Epithelial cell of prostate (primary cell): ENCODE measurements around the gene KCNJ8.
"Not testable (repeated sequence)": the region's sequence is repeated elsewhere in the genome, so short reads cannot be mapped to it uniquely, and the experiment has no call there.

Source experiments
- DNase-seq: peaks from one replicate; pipeline ENCODE4 v3.0.0-alpha.2; 2011; ENCODE audit warnings: low read depth, low spot score
- H3K27ac ChIP-seq: fragments of 450-650 bp; 2 replicates; pipeline ENCODE4 v1.5.1; 2017; ENCODE audit warnings: mild to moderate bottlenecking

KCNJ8 gene

DNA sequence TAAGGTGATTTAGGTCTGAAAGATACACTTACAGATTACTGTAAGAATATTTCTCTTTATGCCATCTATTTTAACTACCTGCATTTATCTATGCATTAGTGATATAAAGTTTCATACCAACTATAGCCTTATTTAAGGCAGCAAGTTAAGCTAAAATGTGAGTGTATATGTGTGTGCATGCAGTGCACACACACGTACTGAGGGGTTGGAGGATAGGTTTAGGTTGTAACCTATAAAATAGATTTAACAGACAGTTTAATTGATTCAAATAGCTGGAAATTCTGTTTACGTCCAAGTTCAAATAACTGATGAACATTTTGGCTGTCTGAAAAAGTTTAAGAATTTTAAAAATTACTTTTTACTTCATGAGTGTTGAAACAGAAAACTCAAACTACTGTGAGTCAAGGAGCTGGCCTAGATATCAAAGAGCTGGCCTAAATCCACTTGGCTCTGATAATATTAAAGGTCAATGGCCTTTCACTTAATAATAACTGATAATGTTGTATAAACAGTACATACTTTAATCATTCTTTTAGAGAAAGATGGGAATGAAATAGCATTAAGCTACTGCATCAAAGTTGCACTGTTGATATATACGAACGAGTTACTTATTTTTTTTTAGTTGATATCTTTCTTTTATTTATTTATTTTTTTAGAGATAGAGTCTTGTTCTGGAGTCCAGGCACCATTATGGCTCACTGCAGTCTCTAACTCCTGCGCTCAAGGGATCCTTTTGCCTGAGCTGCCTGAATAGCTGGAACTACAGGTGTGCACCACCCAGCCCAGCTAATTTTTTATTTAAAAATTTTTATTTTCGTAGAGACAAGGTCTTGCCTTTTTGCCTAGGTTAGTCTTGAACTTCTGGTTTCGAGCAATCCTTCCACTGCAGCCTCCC lies 13.8 kb upstream of the KCNJ8 start:
- no peak overlapping the region for H3K27ac ChIP-seq
- no peak for DNase-seq

DNA sequence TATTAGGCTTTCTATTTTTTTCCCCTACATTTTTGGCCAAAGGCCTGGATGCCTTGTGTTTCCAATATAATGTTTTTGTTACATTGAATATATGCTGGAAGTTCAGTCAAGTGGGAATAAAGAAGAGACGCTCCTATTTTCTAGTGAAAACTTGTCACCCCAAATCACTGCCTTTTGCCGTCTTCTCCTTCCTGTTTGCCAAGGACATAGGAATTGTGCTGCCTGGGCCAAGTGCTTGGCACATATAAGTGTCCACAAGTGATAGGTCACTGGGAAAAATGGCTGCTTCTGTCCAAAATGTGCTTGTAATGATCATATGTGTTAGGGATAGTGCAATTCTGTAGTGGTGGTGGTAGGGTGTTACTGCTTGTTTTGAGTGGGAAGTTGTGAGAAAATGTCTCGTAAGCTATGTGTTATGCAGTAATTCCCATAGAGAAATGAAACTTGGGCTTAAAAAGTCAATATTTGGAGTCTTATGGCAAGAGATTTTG lies 11.6 kb upstream of the KCNJ8 start:
- DNase-seq = no peak
- H3K27ac ChIP-seq = no peak overlapping the region

DNA sequence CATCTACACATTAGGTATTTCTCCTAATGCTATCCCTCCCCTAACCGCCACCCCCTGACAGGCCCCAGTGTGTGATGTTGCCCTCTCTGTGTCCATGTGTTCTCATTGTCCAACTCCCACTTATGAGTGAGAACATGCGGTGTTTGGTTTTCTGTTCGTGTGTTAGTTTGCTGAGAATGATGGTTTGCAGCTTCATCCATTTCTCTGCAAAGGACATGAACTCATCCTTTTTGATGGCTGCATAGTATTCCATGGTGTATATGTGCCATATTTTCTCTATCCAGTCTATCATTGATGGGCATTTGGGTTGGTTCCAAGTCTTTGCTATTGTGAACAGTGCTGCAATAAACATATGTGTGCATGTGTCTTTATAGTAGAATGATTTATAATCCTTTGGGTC lies 8.2 kb upstream of the KCNJ8 start:
- H3K27ac ChIP-seq, DNase-seq: not testable (repeated sequence)

DNA sequence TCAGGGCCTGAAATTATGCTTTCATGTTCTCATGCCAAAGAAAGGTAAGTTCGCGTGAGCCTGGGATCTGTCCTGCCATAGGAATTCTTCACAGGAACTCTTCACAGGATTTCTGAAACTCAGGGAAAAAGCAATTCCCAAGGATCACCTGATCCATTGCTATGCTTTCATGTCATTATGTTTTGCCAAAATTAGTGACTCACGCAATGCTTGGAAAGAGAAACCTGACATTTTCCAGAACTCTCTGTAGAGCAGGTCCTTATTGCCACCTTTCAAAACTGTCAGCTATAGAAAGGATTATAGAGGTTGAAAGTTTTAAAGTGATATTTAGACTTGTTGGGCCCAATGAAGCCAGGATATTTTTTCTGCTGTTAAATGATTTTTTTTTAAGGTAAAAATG lies 6.3 kb upstream of the KCNJ8 start:
- H3K27ac ChIP-seq = no peak overlapping the region
- no peak for DNase-seq

DNA sequence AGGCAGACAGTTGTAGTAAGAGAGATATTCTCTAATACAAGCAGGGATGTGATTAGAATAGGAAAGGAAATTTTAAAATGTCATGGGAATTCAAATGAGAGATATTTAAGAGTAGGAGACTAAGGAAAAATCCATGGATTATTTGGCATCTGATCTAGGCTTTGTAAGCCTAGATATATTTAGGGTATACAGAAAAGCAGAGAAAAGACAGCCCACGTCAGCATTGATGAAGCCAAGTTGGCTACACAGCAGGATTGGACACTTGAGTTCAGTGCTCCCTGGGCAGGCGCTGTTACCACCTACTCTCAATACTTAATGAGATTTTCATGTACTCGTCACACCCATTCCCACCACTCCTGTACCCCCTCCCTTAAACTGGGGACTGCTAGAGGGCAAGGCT lies 1.7 kb upstream of the KCNJ8 start:
- DNase-seq = no peak

DNA sequence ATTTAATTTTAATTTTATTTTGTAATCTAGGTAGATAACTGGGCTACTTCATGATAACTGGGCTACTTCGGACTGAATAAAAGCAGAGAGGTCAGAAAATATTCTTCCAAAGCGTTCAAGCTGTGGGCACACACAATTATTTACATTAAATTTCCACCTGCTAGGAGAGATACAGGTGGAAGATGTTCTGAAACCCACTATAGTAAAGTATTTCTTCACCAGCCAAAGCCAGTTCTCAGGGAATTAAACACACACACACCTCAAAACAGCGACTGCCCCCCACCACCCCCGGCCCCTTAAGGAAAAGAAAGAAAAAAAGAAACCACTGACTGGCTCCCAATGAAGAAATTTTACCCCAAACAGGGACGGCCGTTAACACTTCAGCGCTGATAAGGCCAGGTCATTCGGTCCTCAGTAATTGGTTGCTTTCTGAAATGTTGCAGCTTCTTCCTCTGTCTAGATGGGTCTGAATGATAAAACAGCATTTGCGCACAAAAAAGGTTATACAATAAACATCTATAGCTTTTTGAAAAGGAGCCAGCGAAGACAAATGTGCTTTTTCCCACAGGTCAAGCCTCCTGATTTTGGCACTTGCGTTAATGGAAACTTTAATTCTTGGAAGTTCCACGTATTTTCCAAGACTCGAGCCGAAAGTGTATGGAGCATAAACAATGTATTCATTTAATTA lies 771 bp upstream of the KCNJ8 start:
- H3K27ac ChIP-seq = no peak overlapping the region
- DNase-seq = no peak

More for the DNA sequence above, 1.7 kb upstream of the KCNJ8 start:
- no peak overlapping the region for H3K27ac ChIP-seq

DNA sequence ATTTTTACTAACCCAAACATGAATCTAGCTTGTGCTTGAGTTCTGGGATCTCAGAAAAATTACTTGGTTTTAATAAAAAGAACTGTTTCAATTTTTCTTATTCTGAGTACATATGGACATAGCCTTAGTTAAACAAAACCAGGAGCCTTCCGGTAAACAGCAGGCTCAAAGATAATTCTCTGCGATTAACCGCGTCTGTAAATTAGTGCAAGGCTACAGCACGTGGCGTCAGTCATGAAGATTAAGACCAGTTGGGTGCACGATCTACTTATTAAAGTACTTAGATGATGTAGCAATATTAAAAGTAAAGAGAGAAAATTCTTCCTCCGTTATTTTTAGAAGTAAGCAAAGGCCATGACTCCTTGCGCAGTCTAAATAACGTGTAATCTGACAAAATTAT lies 700 bp downstream of the KCNJ8 start:
- no peak overlapping the region for H3K27ac ChIP-seq
- no peak for DNase-seq

DNA sequence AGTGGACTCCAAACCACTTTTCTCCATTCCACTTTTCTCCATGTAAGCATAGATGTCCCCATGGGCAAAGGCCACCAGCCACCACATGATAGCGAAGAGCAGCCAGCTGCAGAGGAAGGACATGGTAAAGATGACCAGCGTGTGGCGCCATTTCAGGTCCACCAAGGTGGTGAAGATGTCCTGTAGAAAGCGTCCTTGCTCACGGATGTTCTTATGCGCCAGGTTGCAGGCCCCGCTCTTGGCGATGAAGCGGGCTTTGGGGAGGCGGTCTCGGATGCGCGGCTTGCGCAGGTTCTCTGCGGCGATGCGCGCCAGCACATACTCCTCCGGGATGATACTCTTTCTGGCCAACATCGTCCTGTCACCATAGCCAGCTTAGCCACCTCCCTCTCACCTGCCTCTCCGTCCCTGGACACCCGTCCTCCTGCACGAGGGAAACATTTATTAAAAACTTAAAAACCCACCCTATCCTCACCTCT lies 1.2 kb downstream of the KCNJ8 start:
- no peak overlapping the region for H3K27ac ChIP-seq
- no peak for DNase-seq

DNA sequence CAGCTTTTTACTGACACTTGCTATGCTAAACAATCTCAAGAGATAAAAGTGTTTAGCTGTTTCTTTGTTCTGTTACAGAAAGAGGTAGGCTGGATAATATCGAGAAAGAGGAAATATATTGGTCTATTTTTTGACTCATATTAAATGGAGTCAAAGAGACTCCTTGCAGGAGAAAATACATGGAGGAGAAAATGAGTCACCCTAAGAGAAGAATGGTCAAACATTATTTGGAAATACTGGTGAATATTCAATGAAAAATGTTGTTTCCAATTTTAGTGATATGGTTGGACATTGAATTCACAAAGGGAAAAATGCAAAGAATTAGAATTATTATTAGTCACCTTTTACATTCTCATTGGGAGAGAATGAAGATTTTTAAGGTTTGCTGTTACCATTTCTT lies 3.2 kb downstream of the KCNJ8 start:
- DNase-seq = no peak
- no peak overlapping the region for H3K27ac ChIP-seq

DNA sequence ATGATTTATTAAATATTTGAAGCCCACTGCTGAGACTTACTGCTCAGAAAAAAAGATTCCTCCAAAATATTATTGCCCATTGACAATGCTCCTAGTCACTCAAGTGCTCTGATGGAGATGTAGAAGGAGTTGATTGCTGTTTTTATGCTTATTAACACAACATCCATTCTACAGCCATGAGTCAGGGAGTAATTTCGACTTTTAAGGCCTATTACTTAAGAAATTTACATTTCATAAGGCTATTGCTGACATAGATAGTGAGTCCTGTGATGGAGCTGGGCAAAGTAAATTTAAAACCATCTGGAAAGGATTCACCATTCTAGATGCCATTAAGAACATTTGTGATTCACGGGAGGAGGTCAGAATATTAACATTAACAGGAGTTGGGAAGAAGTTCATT lies 5.2 kb downstream of the KCNJ8 start:
- H3K27ac ChIP-seq = no peak overlapping the region
- no peak for DNase-seq

DNA sequence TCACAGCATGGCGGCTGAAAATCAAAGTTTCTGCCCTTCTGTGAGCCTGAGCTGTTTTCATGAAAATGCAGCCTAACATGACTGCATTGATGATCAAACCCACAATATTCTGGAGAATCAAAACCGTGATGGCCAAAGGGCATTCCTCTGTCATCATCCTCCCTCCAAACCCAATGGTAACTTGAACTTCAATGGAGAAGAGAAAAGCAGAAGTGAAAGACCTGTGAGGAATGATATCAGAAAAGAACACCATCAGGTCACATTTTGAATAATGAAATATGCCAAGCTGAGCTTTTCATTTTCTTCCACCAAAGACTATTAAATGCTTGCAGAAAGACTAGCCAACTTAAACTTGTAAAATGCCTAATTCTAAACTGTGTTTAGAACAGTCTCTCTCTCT lies 8.1 kb downstream of the KCNJ8 start:
- no peak for DNase-seq
- H3K27ac ChIP-seq = no peak overlapping the region

DNA sequence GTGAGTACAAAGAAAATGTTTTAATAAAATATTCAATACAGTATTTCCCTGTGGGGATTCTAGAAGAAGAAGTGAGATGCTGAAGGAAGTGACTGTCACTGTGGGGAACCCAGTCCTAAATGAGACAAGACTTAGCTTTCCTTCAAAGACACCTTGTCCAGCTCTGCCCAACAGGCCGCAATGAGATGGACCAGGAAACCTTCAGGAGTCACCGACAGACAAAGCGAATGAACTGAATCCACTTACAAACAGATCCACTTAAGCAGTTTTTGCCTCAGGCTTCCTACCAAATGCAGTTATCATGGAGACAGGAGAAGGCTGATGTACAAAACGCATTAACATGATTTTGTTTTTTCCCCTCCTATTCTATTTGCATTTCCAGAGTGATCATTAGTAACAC lies 9.6 kb downstream of the KCNJ8 start:
- DNase-seq = no peak
- no peak overlapping the region for H3K27ac ChIP-seq

DNA sequence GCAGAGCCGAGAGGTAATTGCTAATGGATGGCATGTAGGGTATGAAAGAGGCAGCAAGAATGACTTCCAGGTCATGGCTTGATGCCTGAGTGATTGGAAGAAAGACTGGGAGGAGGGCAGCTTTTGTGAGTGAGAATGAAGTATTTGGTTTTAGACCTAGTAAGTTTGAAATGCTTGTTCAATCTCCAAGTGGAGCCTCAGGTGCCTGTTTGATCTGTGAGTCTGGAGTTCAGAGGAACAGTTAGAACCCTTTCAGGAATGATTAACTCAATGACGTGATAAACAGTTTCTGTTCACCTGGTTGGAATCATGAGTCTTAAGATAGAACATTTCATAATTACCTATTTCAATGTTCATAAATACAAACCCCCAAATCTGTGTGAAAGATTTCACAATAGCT lies 10.4 kb downstream of the KCNJ8 start:
- no peak overlapping the region for H3K27ac ChIP-seq
- DNase-seq = no peak

DNA sequence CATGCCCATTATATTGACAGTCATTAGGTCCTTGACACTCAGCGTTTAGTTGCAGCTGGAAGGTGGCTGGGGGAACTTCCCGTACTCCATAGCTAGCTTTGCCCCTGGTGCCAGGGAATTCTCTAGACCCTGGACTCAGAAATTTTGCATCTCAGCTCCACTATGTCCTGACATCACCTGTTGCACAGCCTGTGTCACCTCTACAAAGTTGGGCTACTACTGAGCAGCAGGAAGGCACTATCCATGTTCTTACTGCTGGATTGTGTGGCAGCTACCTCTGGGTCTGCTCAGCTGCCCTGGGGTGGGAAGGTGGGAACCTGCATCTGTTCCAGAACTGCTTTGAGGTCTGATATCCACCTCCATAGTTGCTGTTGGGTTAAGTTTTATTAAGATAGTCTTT lies 11.0 kb downstream of the KCNJ8 start:
- no peak overlapping the region for H3K27ac ChIP-seq
- DNase-seq = no peak

DNA sequence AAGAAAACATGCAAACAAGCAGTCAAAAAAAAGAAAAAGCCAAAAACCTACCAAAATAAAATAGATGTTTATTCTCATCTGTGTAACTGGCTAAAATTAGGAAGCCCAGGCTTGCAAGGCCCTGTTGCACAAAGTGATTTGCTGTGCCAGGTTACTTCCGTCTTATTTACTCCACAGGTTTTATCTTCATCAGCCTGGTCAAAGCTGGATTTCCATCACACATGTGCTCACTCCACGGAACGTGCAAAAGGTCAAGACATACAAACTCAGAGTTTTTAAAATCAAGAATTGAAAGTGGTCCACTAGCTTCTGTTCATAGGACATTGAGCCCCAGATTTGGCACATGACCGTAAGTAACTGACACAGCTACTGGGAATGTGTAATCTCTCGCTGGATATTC lies 14.8 kb downstream of the KCNJ8 start:
- no peak overlapping the region for H3K27ac ChIP-seq
- no peak for DNase-seq

DNA sequence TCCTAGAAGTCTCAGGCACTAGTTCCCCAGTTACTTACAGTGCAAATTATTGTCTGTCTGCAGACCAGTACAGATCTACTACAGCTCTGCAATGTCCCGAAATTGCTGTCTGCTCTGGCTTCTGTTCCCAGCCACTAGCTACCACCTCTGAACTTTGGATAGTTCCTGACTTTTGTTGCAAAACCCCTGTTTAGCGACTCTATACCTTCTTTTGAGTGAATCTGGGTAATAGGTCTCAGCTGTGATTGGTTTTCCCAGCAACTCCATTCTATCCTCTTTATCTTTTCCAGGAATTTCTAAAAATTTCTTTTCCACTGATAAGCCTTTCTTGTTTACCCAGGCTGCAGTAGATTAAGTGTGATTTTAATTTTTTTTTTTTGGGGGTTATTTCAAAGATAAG lies 16.8 kb downstream of the KCNJ8 start:
- no peak for DNase-seq
- H3K27ac ChIP-seq = no peak overlapping the region

DNA sequence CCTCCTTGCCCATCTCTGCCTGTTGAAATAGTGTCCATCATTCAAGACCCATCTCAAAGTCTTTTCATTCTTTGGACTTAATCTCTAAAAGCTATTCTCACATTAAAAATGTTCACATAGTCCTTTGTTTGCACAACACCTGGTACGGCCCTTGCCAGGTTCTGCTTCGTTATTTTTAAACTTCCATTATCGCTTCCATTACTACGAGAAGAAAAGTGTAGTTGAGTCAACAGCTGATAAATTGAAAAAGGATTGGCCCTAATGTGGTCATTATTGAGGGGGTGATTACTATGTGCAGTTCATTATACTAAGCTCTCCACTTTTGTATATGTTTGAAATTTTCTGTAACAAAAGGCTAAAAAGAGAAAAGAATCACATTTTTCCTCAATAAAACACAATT lies 17.8 kb downstream of the KCNJ8 start:
- H3K27ac ChIP-seq = no peak overlapping the region
- DNase-seq = no peak

DNA sequence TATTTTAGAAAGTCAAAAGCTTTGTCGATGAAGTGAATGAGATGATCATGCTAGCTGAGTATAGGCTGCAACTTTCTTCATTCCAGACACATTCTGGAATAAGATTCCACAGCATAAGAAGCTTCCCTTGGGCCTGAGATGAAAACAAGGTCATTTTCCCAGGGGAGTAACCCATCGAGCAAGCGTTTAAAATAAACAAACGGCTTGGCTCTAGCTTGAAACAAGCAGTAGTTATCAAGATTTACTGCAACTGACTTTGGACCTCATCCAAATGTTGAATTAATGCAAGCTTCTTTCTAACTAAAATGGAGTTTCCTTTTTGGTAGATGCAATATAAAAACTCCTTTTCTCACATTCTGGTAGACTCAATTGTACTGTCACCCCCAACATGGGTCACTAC lies 23.0 kb downstream of the KCNJ8 start:
- no peak overlapping the region for H3K27ac ChIP-seq
- DNase-seq = no peak

DNA sequence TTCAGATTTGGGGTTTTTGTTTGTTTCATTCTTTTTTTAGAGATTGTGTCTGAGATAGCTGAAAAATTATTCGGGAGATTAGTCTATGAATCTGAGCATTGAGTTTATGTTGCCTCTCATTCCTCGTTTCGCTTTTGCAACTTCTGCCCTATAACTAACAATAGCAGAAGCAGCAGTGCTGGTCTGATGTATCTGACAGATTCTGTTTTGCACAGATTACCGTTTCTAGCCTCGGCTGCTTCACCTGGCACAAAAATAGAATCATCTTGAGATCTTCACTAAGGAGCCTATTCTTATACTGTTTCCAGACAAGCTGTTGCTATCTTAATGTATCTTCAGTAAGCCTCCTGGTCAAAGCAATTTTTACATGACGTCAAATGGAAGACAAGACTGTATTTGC lies 29.2 kb downstream of the KCNJ8 start:
- no peak overlapping the region for H3K27ac ChIP-seq
- no peak for DNase-seq

DNA sequence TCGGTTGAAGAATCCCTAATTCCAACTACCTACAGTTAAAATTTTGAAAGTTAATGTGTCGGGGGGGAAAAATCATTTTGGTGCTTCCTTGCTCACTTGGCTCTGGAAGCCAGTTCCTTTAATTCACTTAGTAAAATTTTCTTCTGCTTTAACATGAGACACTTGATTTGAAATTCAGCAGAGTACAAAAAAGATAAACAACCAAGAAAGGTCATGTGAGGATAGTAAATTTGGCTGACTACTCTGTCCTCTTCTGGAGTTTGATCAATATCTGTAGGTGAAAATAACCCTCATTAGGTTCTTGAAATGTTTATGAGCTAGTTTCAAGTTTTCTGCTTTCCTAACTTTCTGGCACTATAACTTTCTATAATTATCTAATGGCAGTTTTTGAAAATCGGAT lies 43.4 kb downstream of the KCNJ8 start:
- DNase-seq = no peak

DNA sequence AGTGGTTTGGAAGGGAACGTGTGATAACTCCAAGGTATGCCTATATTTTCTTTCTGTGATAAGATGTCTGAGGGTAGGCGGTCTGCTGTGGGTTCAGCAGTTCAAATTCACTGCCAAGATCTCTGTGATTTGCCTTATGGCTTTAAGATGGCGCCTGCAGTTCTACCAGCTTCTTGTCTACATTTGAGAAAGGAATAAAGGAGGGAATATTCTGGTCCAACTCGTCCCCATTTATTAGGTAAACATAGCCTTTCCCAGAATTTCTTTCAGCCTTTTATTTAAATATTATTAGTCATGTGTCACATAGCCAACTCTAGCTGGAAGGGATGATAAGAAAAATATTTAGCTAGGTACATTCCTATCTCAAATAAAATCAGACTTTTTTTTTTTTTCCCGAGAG lies 48.8 kb downstream of the KCNJ8 start:
- no peak for DNase-seq
- no peak overlapping the region for H3K27ac ChIP-seq

More for the DNA sequence above, 43.4 kb downstream of the KCNJ8 start:
- H3K27ac ChIP-seq = no peak overlapping the region
